ENCODE data around the gene RAB21. TPM values are rescaled to one million over a fixed set of nuclear protein-coding genes. Genes with fewer than 3 reads are reported as not detected.

Gene RAB21
- total RNA-seq, 1 experiment from 2014 or later: 8.0 TPM

DNA sequence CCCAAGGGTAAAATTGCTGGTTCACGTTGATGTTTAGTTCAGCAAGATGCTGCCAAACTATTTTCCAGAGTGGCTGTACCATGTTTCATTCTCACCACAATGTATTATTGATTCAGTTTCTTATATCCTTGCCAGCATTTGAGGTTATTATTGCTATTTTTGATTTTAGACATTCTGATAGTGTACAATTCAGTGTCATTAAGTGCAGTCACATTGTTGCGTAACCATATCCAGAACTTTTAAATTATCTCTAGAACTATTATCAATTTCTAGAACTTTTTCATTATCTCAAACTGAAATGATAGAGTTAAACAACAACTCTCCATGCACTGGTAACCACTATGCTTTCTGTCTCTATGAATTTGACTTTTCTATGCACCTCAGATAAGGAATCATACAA lies 74.2 kb downstream of the RAB21 start:
- Histone ChIP-seq H4K20me1 (ENCODE audit: insufficient read depth, low read depth, low read length) (no peaks in the 10 kb centered on the region), H3K27ac (ENCODE audit: low read length) (no peak overlapping the region), H3K4me1 (ENCODE audit: low read length) (no peaks in the 10 kb centered on the region), H3K9me3 (ENCODE audit: low read length) (no peaks in the 10 kb centered on the region), H3K4me3 (ENCODE audit: low read length) (no peak overlapping the region), H3K36me3 (ENCODE audit: insufficient read depth, low read length) (no peaks in the 10 kb centered on the region), H3K4me2 (ENCODE audit: low read depth, low read length, poor library complexity, severe bottlenecking) (no peak overlapping the region), H3K9ac (ENCODE audit: low read length) (no peak overlapping the region), H3K27me3 (ENCODE audit: low read length) (no peaks in the 10 kb centered on the region), H3K79me2 (ENCODE audit: low read length) (no peaks in the 10 kb centered on the region), H3K9me2 (replicated peaks; ENCODE audit: insufficient read depth, low read length) (no peaks in the 10 kb centered on the region), H2AFZ (ENCODE audit: low read length) (no peak overlapping the region)
- no peak for DNase-seq

DNA sequence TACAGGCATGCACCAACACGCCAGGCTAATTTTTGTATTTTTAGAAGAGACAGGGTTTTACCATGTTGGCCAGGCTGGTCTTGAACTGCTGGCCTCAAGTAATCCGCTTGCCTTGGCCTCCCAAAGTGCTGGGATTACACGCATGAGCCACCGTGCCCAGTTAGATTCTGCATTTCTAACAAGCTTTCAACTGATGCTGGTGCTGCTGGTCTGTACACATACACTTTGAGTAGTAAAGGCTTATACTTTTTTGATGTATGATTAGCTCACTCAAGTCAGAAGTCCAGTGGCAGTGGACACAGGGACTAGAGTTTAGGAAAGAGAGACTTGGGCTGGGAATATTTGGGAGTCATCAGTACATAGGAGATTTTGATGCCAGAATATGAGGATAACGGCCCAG lies 82.7 kb downstream of the RAB21 start:
- H3K79me2 ChIP-seq (ENCODE audit: low read length): peaks cover 28% of the 10 kb centered on the region
- no peak overlapping the region for H3K4me3 ChIP-seq (ENCODE audit: low read length)
- no peaks in the 10 kb centered on the region for H3K9me3 ChIP-seq (ENCODE audit: low read length)
- DNase-seq: no peak
- no peak overlapping the region for H3K4me2 ChIP-seq (ENCODE audit: low read depth, low read length, poor library complexity, severe bottlenecking)
- no peak overlapping the region for H2AFZ ChIP-seq (ENCODE audit: low read length)
- H3K9ac ChIP-seq (ENCODE audit: low read length): no peak overlapping the region
- 0 out of 2 replicates have a peak, but pooled peaks cover 6% of the 10 kb centered on the region for H3K9me2 ChIP-seq (replicated peaks; ENCODE audit: insufficient read depth, low read length)
- H3K27ac ChIP-seq (ENCODE audit: low read length): no peak overlapping the region
- no peaks in the 10 kb centered on the region for H4K20me1 ChIP-seq (ENCODE audit: insufficient read depth, low read depth, low read length)
- no peaks in the 10 kb centered on the region for H3K27me3 ChIP-seq (ENCODE audit: low read length)
- H3K36me3 ChIP-seq (ENCODE audit: insufficient read depth, low read length): no peaks in the 10 kb centered on the region
- peaks cover 28% of the 10 kb centered on the region for H3K4me1 ChIP-seq (ENCODE audit: low read length)

DNA sequence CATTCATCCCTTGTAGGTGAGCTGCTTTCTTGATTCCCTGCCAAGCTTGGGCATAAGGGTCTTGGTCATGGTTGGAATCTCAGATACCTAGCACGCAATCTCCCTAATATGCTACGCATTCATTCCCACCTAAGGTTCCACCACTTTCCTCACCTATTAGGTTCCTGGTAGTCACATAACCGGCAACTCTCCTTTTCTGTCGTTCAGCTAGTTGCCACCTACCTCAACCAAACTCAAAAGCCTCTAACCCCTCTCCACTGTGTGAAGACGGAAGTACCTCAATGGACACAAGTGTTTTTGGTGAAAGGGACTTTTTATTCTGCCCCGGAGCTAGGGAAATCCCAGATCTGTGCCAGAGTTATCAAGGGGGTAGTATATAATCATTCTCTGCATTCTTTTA lies 83.6 kb downstream of the RAB21 start:
- H3K4me3 ChIP-seq (ENCODE audit: low read length): no peak overlapping the region
- no peak overlapping the region for H3K9ac ChIP-seq (ENCODE audit: low read length)
- H3K4me1 ChIP-seq (ENCODE audit: low read length): peaks cover 32% of the 10 kb centered on the region
- H3K9me3 ChIP-seq (ENCODE audit: low read length): no peaks in the 10 kb centered on the region
- no peak overlapping the region for H2AFZ ChIP-seq (ENCODE audit: low read length)
- no peaks in the 10 kb centered on the region for H4K20me1 ChIP-seq (ENCODE audit: insufficient read depth, low read depth, low read length)
- H3K36me3 ChIP-seq (ENCODE audit: insufficient read depth, low read length): no peaks in the 10 kb centered on the region
- 0 out of 2 replicates have a peak, but pooled peaks cover 6% of the 10 kb centered on the region for H3K9me2 ChIP-seq (replicated peaks; ENCODE audit: insufficient read depth, low read length)
- peaks cover 36% of the 10 kb centered on the region for H3K79me2 ChIP-seq (ENCODE audit: low read length)
- H3K27me3 ChIP-seq (ENCODE audit: low read length): no peaks in the 10 kb centered on the region
- no peak overlapping the region for H3K4me2 ChIP-seq (ENCODE audit: low read depth, low read length, poor library complexity, severe bottlenecking)
- no peak for DNase-seq
- no peak overlapping the region for H3K27ac ChIP-seq (ENCODE audit: low read length)

DNA sequence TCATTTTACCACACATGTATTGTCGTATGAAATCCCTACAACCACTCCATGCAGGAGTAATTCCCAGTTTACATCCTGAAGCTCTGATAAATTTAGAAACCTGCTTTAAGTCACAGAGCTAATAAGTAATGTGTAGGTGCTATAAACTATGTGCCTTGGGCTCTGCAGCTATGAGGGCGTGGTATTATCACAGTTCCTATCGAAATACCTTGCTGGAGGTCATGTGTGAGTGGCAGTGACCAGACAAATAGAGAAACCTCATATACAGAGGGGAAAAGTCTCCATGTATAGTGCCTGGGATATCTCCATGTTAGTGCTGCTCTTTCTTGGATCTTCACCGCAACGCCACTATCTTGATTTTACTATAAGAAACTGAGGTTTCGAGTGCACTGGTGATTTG lies 84.0 kb downstream of the RAB21 start:
- DNase-seq: no peak
- Histone ChIP-seq H3K4me1 (ENCODE audit: low read length) (peaks cover 33% of the 10 kb centered on the region), H3K4me3 (ENCODE audit: low read length) (peak overlapping the region; percentile 83; the same call in 1 of the 2 replicates), H3K27ac (ENCODE audit: low read length) (no peak overlapping the region), H3K36me3 (ENCODE audit: insufficient read depth, low read length) (no peaks in the 10 kb centered on the region), H3K9me2 (replicated peaks; ENCODE audit: insufficient read depth, low read length) (0 out of 2 replicates have a peak, but pooled peaks cover 6% of the 10 kb centered on the region), H3K4me2 (ENCODE audit: low read depth, low read length, poor library complexity, severe bottlenecking) (peak overlapping the region; percentile 77), H2AFZ (ENCODE audit: low read length) (0 out of 2 replicates have a peak overlapping the region, but pooled peaks have one; percentile 50), H3K27me3 (ENCODE audit: low read length) (no peaks in the 10 kb centered on the region), H3K79me2 (ENCODE audit: low read length) (peaks cover 41% of the 10 kb centered on the region), H4K20me1 (ENCODE audit: insufficient read depth, low read depth, low read length) (no peaks in the 10 kb centered on the region), H3K9me3 (ENCODE audit: low read length) (no peaks in the 10 kb centered on the region), H3K9ac (ENCODE audit: low read length) (no peak overlapping the region)

DNA sequence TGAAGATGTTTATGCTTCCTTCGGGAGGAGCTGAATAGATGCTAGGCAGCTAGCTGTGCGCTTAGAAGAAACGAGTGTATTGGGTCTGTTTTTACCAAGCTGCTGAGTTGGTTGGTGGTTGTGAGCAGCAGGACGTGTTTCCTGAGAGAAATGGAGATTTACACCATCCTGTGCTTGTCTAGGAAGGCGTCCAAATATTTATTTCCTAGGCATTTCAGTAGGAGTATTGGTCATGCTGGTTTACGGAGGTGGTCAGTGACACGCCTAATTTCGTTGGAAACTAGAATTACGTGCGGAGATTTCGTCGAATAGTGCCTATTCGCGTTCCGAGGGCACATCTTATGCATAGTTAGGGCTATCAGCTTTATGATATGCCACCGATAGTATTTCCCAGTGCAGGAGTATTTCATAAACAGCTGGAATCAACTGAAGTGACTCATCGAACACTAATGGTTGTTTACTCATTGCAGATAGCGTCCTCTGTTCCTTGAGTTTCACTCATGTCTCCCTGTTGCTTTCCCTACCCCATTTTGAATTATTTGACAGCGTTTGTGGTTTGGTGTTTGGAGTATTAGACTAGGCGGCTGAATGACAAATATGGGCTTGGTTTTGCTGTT lies 85.7 kb downstream of the RAB21 start:
- no peaks in the 10 kb centered on the region for H4K20me1 ChIP-seq (ENCODE audit: insufficient read depth, low read depth, low read length)
- no peaks in the 10 kb centered on the region for H3K27me3 ChIP-seq (ENCODE audit: low read length)
- H3K4me1 ChIP-seq (ENCODE audit: low read length): peaks cover 49% of the 10 kb centered on the region
- no peaks in the 10 kb centered on the region for H3K9me3 ChIP-seq (ENCODE audit: low read length)
- H3K4me2 ChIP-seq (ENCODE audit: low read depth, low read length, poor library complexity, severe bottlenecking): peak overlapping the region; percentile 77
- peak overlapping the region; percentile 83 for H3K4me3 ChIP-seq (ENCODE audit: low read length)
- no peak for DNase-seq
- peak overlapping the region; percentile 78 for H3K9ac ChIP-seq (ENCODE audit: low read length)
- H2AFZ ChIP-seq (ENCODE audit: low read length): peak overlapping the region; percentile 68
- H3K36me3 ChIP-seq (ENCODE audit: insufficient read depth, low read length): no peaks in the 10 kb centered on the region
- H3K79me2 ChIP-seq (ENCODE audit: low read length): peaks cover 57% of the 10 kb centered on the region
- peak overlapping the region; percentile 63 for H3K27ac ChIP-seq (ENCODE audit: low read length)
- 0 out of 2 replicates have a peak, but pooled peaks cover 6% of the 10 kb centered on the region for H3K9me2 ChIP-seq (replicated peaks; ENCODE audit: insufficient read depth, low read length)

DNA sequence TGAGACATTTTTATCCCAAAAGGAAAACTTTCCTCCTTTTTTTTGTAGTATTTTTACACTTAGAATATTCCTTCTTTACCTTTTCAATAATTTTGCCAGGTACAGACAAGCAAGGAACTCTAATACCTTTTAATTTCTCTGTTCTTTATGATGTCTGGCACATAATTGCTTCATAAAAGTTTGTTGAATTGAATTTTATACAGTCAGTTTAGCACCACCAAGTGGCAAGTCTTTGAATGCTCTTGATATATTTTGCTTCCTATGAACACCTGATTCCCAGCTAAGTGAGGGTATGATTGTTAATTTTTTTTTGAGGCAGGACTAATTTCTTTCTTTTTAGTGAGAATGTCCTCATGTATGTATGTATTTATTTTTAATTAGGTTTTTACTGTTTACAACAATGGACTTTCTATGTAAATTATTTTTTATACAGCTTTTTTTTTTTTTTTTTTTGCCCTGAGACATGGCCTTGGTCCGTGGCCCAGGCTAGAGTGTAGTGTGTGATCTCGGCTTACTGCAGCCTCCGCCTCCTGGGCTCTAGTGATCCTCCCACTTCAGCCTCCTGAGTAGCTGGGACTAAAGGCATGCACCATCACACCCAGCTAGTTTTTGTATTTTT lies 91.8 kb downstream of the RAB21 start:
- peaks cover 35% of the 10 kb centered on the region for H3K4me1 ChIP-seq (ENCODE audit: low read length)
- H3K27me3 ChIP-seq (ENCODE audit: low read length): no peaks in the 10 kb centered on the region
- no peak overlapping the region for H3K9ac ChIP-seq (ENCODE audit: low read length)
- peaks cover 5% of the 10 kb centered on the region for H3K9me3 ChIP-seq (ENCODE audit: low read length)
- peaks cover 18% of the 10 kb centered on the region for H3K36me3 ChIP-seq (ENCODE audit: insufficient read depth, low read length)
- no peaks in the 10 kb centered on the region for H4K20me1 ChIP-seq (ENCODE audit: insufficient read depth, low read depth, low read length)
- H3K9me2 ChIP-seq (replicated peaks; ENCODE audit: insufficient read depth, low read length): no peaks in the 10 kb centered on the region
- H3K79me2 ChIP-seq (ENCODE audit: low read length): peaks cover 99% of the 10 kb centered on the region
- no peak overlapping the region for H3K4me2 ChIP-seq (ENCODE audit: low read depth, low read length, poor library complexity, severe bottlenecking)
- peak; percentile 74 for DNase-seq
- H2AFZ ChIP-seq (ENCODE audit: low read length): no peak overlapping the region
- H3K4me3 ChIP-seq (ENCODE audit: low read length): no peak overlapping the region
- no peak overlapping the region for H3K27ac ChIP-seq (ENCODE audit: low read length)

DNA sequence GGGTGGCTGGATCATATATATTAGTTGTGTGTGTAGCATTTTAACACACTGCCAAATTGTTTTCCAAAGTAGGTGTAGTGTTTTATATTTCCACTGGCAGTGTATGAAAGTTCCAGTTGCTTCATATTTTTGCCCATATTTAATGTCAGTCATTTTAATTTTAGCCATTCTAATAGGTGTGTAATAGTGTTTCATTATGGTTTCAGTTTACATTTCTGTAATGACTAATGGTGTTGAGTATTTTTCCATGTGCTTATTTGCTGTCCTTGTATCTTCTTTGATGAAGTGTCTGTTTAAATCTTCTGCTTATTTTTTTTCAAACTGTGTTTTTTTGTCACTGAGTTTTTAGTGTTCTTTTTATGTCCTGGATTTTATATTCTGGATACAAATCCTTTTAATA lies 93.5 kb downstream of the RAB21 start:
- Histone ChIP-seq H3K9ac (ENCODE audit: low read length) (no peak overlapping the region), H3K27me3 (ENCODE audit: low read length) (no peaks in the 10 kb centered on the region), H3K4me1 (ENCODE audit: low read length) (peaks cover 30% of the 10 kb centered on the region), H3K27ac (ENCODE audit: low read length) (no peak overlapping the region), H3K9me2 (replicated peaks; ENCODE audit: insufficient read depth, low read length) (no peaks in the 10 kb centered on the region), H2AFZ (ENCODE audit: low read length) (no peak overlapping the region), H3K79me2 (ENCODE audit: low read length) (peaks cover 99% of the 10 kb centered on the region), H3K36me3 (ENCODE audit: insufficient read depth, low read length) (peaks cover 20% of the 10 kb centered on the region), H4K20me1 (ENCODE audit: insufficient read depth, low read depth, low read length) (no peaks in the 10 kb centered on the region), H3K9me3 (ENCODE audit: low read length) (peaks cover 5% of the 10 kb centered on the region), H3K4me3 (ENCODE audit: low read length) (no peak overlapping the region), H3K4me2 (ENCODE audit: low read depth, low read length, poor library complexity, severe bottlenecking) (no peak overlapping the region)
- DNase-seq: no peak

DNA sequence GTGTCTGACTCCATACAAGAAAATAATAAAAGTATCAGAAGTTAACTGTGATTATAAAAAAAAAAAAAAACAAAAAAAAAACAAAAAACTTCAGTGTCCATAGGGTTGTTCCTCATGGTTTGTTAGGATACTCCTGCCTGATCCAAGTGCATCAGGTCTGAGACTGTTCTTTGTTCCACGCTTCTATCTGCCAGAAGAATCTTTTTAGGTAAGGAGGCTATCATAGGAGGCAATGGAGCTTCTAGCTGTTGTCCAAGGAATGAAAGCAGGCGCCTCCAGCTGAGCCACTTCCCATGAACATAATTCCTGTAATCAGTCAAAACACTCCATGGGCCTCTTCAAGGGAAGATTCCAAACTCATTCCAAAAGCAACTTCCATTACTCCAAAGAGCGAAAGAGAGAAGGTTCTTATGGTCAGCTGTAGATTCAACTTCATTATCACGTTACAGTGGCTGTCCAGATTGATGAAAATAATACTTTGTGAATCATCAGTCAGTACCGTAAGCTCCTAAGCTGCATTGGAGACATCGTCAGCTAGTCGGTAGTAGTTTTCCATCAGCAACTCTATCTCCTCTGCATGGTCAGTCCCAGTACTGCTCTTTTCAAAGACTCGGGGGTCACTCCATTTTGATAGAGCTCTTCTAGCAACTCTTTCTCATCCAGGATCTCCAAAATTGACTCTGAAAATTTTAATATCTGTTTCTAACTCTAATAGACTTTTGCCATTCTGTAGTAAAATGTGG lies 94.6 kb downstream of the RAB21 start:
- no peak overlapping the region for H3K4me2 ChIP-seq (ENCODE audit: low read depth, low read length, poor library complexity, severe bottlenecking)
- no peak overlapping the region for H3K27ac ChIP-seq (ENCODE audit: low read length)
- no peak overlapping the region for H2AFZ ChIP-seq (ENCODE audit: low read length)
- H4K20me1 ChIP-seq (ENCODE audit: insufficient read depth, low read depth, low read length): no peaks in the 10 kb centered on the region
- H3K9me3 ChIP-seq (ENCODE audit: low read length): peaks cover 5% of the 10 kb centered on the region
- H3K79me2 ChIP-seq (ENCODE audit: low read length): peaks cover 99% of the 10 kb centered on the region
- H3K4me3 ChIP-seq (ENCODE audit: low read length): no peak overlapping the region
- peaks cover 20% of the 10 kb centered on the region for H3K36me3 ChIP-seq (ENCODE audit: insufficient read depth, low read length)
- no peak overlapping the region for H3K9ac ChIP-seq (ENCODE audit: low read length)
- no peak for DNase-seq
- peaks cover 30% of the 10 kb centered on the region for H3K4me1 ChIP-seq (ENCODE audit: low read length)
- H3K27me3 ChIP-seq (ENCODE audit: low read length): no peaks in the 10 kb centered on the region
- H3K9me2 ChIP-seq (replicated peaks; ENCODE audit: insufficient read depth, low read length): no peaks in the 10 kb centered on the region
